IPS-11a (cell line): ENCODE measurements around the gene DBNDD2.

Experiments
- H3K4me3 ChIP-seq: one replicate; pipeline ENCODE4 v1.5.1; 2013; ENCODE audit warnings: low read depth, low read length, control low read depth

Gene DBNDD2

DNA sequence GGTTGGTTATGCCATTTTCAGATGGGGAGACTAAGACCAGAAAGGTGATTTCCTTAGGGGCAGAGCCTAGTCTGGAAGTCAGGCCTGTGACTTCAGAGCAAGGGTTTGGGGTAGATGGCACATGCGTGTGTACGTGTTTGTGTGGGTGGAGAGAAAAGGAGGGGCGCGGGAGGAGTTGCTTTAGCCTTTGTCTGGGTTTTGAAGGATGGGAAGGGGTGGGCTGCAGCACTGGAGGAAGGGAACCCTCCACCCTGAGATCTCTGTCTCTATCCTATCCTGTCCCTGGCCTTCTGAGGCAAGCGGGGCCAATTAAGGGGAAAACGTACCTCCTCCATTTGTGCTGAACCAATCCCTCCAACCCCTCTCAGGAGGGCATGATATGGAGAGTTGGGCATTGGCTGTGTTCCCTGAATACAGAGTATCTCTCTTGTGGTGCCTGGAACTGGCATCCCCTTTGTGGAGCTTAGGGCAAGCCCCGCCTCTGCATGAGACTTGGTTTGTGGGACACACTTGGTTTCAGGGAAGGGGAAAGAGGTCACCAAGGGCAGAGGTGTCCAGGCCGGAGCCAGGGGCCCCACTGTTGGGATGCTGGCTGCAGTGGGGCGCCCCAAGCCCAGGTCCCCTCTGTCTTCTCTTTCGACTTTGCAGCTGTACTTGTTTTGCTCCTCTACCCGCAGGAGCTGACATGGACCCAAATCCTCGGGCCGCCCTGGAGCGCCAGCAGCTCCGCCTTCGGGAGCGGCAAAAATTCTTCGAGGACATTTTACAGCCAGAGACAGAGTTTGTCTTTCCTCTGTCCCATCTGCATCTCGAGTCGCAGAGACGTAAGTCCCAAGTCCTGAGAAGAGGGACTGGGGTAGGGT is at the start of gene DBNDD2:
DBNDD2 (plus strand) TSS at position 507 of the 863 bp plus-strand sequence; CDS start at position 686, 179 bp downstream.
- peak within 1 kb of the TSS; percentile 67 for H3K4me3 ChIP-seq

- H3K4me3 ChIP-seq, result no peak overlapping the region
Observed at GRCh38 chr20:45359069-45359405, 49.1 kb upstream of the DBNDD2 start.

- no peak overlapping the region for H3K4me3 ChIP-seq
Observed at GRCh38 chr20:45359406-45360148, 48.5 kb upstream of the DBNDD2 start.

DNA sequence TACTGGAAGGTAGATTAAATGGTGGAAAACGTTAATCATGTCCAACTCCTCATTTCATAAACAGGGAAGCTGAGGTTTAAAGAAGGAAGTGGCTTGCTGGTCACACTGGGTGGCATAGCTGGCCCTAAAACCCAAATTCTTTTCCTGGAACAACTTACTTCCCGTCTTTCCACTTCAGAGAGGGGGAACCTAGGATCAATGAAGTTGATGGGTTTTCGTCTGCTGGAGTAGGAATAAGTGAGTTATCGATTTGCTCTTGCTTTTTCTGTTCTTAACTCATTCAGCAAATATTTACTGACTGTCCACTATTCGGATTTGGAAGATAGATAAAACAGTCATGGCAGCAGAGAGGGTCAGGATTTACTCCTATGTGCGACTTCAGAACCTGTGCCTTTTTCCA is 46.3 kb upstream of the DBNDD2 start:
- no peak overlapping the region for H3K4me3 ChIP-seq

- peak within 1 kb of the TSS; percentile 88 for H3K4me3 ChIP-seq
Observed at GRCh38 chr20:45362804-45363610, 45.1 kb upstream of the DBNDD2 start, which contains the start of gene SYS1. SYS1 (plus strand) TSS chr20:45363156; CDS start chr20:45363532, 376 bp downstream.

GRCh38 chr20:45363611-45364492 is 44.2 kb upstream of the DBNDD2 start:
- H3K4me3 ChIP-seq, result peak overlapping the region; percentile 88

DNA sequence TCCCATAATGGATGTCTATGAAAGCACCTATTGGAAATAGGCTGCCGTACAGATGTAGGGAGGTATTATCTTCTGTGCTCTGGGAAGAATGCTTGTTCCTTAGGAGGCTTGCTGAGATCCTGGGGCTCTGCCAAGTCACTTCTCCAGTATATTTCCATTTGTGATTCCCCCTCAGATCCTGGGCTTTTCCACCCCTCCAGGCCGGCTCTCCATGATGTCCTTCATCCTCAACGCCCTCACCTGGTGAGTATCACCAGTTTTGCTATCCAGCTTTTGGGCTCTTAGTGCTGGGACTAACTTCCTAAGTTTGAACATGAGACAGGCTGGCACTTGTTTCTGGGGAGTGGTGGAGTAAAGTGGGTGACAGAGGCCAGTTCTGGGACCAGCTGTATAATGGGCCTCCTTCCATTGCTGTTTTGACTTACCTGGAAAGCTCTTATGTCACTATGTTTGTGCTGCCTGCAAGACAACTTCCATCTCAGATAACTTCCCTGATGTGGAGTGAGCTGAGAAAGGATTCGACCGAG is 42.6 kb upstream of the DBNDD2 start:
- H3K4me3 ChIP-seq, result no peak overlapping the region

GRCh38 chr20:45366192-45366591 is 41.9 kb upstream of the DBNDD2 start:
- H3K4me3 ChIP-seq, result no peak overlapping the region

DNA sequence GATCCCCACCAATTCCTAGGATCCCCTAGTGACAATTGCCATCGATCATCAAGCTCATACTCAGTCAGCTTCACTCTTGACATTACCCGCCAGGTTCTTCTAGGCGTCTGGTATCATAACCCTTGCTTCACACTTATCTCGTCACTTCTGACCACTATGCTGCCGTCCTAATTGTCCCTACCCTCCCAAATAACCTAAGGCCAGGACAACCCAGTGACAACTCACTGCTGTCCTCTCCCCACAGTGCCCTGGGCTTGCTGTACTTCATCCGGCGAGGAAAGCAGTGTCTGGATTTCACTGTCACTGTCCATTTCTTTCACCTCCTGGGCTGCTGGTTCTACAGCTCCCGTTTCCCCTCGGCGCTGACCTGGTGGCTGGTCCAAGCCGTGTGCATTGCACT is 41.5 kb upstream of the DBNDD2 start:
- no peak overlapping the region for H3K4me3 ChIP-seq

DNA sequence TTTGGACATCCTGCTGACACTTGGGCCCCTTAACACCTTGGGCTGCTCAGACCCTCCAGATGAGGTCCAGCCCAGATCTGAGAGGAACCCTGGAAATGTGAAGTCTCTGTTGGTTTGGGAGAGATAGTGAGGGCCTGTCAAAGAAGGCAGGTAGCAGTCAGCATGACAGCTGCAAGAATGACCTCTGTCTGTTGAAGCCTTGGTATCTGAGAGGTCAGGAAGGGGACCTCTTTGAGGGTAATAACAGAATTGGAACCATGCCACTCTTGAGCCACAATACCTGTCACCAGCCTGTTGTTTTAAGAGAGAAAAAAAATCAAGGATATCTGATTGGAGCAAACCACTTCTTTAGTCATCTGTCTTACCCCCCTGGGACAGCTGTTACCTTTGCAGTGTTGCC is 41.0 kb upstream of the DBNDD2 start:
- no peak overlapping the region for H3K4me3 ChIP-seq

DNA sequence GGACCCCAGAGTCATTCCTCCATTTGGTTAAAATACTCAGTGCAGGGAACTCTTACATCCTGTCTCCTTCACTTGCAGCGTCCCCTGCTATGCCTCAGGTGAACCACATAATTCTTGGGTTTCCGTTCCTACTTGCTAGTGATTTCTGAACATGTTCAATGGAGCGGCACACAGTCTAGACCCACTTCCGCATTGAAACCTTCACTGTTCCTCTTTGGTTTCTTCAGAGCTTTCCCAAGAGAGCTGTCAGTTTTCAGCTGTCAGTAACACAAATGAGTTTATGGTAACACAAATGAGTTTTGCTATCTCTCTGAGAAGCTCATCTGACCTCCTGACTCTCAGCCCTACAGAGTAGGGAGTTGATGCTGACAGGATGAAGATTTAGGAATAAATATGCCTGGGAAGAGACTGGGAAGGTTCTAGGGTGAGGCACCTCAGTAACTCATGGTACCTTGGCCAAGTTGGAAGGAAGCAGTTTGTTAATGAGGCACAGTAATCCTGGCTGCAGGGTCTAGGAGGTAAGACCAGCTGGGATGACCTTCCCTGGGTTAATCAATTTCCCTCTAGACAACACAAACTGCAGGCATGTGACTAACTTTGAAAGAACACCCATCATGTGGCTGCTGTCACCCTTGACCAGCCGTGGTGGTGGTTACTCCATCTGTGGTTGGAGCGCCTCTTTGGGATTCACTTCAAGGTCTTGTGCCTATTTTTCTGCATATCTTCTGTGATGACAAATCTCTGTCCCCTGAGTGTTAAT is 39.7 kb upstream of the DBNDD2 start:
- H3K4me3 ChIP-seq, result no peak overlapping the region

GRCh38 chr20:45370571-45371160 is 37.4 kb upstream of the DBNDD2 start:
- no peak overlapping the region for H3K4me3 ChIP-seq

DNA sequence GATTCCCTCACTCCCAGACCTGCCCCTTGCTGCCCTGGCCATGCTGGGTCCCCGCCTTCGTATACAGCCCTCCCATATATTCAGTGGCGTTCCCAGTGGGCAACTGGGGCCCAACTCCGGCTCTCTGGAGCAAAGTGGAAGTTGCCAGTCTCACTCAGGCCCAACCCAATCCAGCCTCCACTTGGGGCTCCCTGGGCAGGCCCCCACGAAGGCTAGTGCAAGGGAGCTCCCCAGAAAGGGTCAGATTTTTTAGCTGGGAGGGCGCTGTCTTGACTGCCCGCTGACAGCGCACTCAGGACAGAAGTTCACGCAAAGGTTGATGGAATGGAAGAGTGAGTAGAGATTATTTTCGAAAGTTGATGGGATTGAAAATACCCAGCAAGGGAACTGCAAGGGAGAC is 35.8 kb upstream of the DBNDD2 start:
- H3K4me3 ChIP-seq, result no peak overlapping the region

DNA sequence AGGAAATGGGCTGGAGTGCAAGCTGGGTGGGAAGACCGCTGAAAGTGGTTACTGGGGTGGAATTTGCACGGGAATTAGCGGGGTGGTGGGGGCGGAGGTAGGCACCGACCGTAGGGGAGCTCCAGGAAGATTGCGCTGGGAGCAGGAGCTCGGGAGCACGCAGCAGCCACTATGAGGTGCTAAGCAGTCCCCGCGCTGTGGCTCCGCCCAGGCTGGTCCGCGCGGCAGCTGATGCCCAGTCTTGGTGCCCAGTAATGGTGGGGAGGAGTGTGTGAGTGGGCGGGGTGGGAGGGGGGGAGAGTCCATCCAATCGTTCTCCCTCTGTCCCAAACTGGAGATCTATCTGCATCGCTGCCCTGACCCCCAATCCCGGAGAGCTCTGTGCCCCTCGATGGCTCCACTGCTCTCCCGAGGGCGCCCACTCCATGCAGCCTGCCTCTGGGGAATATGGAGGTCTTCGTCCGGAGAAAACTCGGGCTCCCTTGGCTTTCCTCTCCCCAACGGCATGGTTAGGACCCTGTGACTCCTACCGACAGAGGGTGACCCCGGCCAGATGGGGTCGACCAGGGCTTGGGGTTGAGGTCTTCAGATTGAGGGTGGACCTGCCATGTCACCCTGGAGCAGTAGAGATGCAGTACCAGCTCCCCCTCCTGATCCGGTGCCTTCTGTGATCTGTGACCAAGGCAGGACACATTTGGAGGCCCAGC is 35.3 kb upstream of the DBNDD2 start:
- peak overlapping the region; percentile 29 for H3K4me3 ChIP-seq

- H3K4me3 ChIP-seq, result peak overlapping the region; percentile 29
Observed at GRCh38 chr20:45373353-45374100, 34.6 kb upstream of the DBNDD2 start.

- H3K4me3 ChIP-seq, result no peak overlapping the region
Observed at GRCh38 chr20:45374101-45374467, 34.0 kb upstream of the DBNDD2 start.

GRCh38 chr20:45374966-45375365 is 33.1 kb upstream of the DBNDD2 start:
- H3K4me3 ChIP-seq, result no peak overlapping the region

- H3K4me3 ChIP-seq, result no peak overlapping the region
Observed at GRCh38 chr20:45377269-45377668, 30.8 kb upstream of the DBNDD2 start.
